HG02840 (cell line): ENCODE measurements around the gene MICAL3.

Experiments used
- ATAC-seq: cut with Tn5 transposase; IDR thresholded peaks from one replicate; pipeline ENCODE4 v1.9.1; 2021; ENCODE audit warnings: mild to moderate bottlenecking, moderate library complexity, moderate number of reproducible peaks; ENCODE audit not compliant: unreplicated experiment, low FRiP score

The MICAL3 gene

GRCh38 chr22:17875631-17876030 lies 148.7 kb downstream of the MICAL3 start:
- no peak for ATAC-seq

GRCh38 chr22:17875156-17875555 lies 149.2 kb downstream of the MICAL3 start:
- ATAC-seq: no peak

GRCh38 chr22:17874231-17874905 lies 150.0 kb downstream of the MICAL3 start:
- ATAC-seq: no peak

GRCh38 chr22:17873804-17874203 lies 150.6 kb downstream of the MICAL3 start:
- ATAC-seq: no peak

- ATAC-seq: no peak
Observed at GRCh38 chr22:17873116-17873515, 151.2 kb downstream of the MICAL3 start.

- ATAC-seq: no peak
Observed at GRCh38 chr22:17872471-17872870, 151.9 kb downstream of the MICAL3 start.

- no peak for ATAC-seq
Observed at GRCh38 chr22:17871726-17872458, 152.5 kb downstream of the MICAL3 start.

GRCh38 chr22:17870407-17870806 lies 154.0 kb downstream of the MICAL3 start:
- no peak for ATAC-seq

- ATAC-seq: no peak
Observed at GRCh38 chr22:17869285-17870096, 154.9 kb downstream of the MICAL3 start.

- ATAC-seq: no peak
Observed at GRCh38 chr22:17868771-17869170, 155.6 kb downstream of the MICAL3 start.

- no peak for ATAC-seq
Observed at GRCh38 chr22:17867160-17867785, 157.1 kb downstream of the MICAL3 start.

- ATAC-seq: no peak
Observed at GRCh38 chr22:17866621-17867020, 157.7 kb downstream of the MICAL3 start.

- ATAC-seq: no peak
Observed at GRCh38 chr22:17866127-17866526, 158.2 kb downstream of the MICAL3 start.

- ATAC-seq: no peak
Observed at GRCh38 chr22:17865183-17866055, 158.9 kb downstream of the MICAL3 start.

- no peak for ATAC-seq
Observed at GRCh38 chr22:17864398-17865182, 159.8 kb downstream of the MICAL3 start.

GRCh38 chr22:17862646-17863181 lies 161.6 kb downstream of the MICAL3 start:
- ATAC-seq: no peak

- no peak for ATAC-seq
Observed at GRCh38 chr22:17861909-17862308, 162.5 kb downstream of the MICAL3 start.

GRCh38 chr22:17860220-17860965 lies 164.0 kb downstream of the MICAL3 start:
- no peak for ATAC-seq
